ENCODE results near the gene ADAMTSL3.

DNA sequence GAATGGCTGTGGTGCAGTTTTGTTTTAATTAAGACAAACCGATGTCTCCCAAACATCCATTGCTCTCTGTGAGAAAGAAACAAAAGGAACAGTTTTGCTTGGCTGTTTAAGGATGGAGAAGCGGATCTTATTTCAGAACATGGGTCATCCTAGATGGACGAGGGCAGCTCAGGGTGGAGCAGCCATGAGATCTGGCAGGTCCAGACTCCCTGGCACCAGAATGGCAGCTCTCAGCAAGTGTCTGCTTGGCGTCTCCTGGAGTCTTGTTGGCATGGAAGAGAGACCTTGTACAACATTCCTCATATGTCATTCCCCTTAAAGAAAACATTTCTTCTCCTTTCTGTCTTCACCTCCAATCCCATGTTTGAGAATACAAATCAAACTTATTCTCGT, 93.8 kb downstream of the ADAMTSL3 start:
- TF ChIP-seq, protein P1, sequence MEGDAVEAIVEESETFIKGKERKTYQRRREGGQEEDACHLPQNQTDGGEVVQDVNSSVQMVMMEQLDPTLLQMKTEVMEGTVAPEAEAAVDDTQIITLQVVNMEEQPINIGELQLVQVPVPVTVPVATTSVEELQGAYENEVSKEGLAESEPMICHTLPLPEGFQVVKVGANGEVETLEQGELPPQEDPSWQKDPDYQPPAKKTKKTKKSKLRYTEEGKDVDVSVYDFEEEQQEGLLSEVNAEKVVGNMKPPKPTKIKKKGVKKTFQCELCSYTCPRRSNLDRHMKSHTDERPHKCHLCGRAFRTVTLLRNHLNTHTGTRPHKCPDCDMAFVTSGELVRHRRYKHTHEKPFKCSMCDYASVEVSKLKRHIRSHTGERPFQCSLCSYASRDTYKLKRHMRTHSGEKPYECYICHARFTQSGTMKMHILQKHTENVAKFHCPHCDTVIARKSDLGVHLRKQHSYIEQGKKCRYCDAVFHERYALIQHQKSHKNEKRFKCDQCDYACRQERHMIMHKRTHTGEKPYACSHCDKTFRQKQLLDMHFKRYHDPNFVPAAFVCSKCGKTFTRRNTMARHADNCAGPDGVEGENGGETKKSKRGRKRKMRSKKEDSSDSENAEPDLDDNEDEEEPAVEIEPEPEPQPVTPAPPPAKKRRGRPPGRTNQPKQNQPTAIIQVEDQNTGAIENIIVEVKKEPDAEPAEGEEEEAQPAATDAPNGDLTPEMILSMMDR (IDR thresholded peaks at IDR 0.05): no peak
- no peak for TF ChIP-seq POLR2A (IDR thresholded peaks at IDR 0.05)
